ENCODE measurements around the gene FAM193A.
"Not testable (repeated sequence)": the region's sequence is repeated elsewhere in the genome, so short reads cannot be mapped to it uniquely, and the experiment has no call there.

FAM193A gene

DNA sequence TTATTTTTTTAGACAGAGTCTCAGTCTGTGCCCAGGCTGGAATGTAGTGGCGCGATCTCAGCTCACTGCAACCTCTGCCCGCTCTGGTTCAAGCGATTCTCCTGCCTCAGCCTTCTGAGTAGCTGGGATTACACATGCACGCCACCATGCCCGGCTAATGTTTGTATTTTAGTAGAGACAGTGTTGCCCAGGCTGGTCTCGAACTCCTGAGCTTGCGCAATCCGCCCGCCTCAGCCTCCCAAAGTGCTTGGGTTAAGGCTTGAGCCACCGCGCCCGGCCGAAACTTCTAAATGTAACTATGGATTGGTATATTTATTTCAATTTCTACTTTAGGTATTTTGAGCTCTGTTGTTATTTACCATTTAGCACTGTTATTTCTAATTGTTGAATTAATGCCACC is 79.4 kb downstream of the FAM193A start:
- no peak for DNase-seq

DNA sequence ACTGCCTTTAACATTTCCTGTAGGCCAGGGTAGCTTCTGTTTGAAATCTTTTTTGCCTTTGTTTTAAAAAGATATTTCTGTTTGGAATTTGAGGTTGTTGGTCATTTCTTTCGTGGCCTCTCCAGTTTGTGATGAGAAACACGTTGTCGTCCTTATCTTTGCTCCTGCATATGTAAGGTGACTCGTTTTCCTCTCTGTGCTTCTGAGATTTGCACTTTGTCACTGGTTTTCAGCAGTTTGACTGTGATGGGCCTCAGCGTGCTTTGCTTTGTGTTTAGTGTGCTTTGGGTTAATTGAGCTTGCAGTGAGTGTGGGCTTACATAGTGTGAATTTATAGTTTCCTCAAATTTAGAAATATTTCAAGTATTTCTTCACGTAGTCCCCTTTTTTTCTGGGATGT is 81.5 kb downstream of the FAM193A start:
- DNase-seq = peak; percentile 15

DNA sequence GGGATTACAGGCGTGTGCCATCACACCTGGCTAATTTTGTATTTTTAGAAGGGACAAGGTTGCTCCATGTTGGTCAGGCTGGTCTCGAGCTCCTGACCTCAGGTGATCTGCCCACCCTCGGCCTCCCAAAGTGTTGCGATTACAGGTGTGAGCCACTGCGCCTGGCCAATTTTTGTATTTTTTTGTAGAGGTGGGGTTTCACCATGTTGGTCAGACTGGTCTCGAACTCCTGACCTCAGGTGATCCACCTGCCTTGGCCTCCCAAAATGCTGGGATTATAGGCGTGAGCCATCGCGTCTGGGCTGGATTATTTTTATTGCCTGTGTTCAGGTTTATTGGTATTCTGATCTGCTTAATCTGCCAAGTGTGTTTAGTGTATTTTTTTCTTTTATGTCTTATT is 82.3 kb downstream of the FAM193A start:
- not testable (repeated sequence) for DNase-seq

DNA sequence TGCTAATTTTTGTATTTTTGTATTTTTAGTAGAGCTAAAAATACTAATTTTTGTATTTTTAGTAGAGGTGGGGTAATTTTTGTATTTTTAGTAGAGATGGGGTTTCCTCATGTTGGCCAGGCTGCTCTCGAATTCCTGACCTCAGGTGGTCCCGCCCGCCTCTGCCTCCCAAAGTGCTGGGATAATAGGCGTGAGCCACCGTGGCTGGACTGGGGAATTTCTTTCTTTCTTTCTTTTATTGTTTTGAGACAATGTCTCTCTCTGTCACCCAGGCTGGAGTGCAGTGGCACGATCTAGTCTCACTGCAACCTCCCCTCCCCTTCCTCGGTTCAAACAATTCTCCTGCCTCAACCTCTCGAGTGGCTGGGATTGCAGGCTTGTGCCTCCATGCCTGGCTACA is 83.0 kb downstream of the FAM193A start:
- DNase-seq = no peak

DNA sequence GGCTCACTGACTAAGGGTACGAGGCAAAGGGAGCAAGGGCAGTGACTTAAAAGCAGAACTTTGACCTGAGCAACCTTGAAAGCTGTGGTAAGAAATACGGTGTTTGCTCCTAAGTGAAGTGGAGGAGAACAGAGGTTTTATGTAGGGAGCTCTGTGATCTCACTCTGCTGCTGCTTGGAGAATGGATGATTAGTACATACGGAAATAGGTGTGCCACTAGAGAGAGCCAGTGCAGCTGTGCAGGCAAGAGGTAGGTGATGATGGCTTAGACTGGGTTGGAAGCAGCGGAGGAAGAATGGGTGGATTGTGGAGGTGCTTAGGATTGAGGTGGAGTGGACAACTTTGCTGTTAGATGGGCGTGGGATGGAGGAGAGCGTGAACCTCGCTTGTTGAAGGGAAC is 85.0 kb downstream of the FAM193A start:
- DNase-seq = no peak

DNA sequence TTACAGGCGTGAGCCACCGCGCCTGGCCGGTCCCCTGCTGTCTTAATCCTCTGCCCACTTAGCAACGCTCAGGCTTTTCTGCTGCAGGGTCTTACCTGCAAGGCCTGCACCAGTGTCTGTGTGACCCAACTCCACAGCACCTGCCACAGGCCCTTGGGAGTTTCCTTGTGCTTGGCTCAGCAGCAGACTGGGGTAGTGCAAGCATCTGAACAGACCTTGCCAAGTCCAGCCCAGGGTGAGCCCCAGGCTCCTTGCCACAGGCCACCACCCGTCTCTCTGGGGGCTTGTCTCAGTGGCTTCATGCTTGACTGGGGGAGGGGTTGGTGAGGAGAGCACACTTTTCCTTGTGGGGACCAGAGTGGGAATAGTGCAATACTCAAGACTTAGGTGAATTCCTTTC is 87.0 kb downstream of the FAM193A start:
- no peak for DNase-seq

DNA sequence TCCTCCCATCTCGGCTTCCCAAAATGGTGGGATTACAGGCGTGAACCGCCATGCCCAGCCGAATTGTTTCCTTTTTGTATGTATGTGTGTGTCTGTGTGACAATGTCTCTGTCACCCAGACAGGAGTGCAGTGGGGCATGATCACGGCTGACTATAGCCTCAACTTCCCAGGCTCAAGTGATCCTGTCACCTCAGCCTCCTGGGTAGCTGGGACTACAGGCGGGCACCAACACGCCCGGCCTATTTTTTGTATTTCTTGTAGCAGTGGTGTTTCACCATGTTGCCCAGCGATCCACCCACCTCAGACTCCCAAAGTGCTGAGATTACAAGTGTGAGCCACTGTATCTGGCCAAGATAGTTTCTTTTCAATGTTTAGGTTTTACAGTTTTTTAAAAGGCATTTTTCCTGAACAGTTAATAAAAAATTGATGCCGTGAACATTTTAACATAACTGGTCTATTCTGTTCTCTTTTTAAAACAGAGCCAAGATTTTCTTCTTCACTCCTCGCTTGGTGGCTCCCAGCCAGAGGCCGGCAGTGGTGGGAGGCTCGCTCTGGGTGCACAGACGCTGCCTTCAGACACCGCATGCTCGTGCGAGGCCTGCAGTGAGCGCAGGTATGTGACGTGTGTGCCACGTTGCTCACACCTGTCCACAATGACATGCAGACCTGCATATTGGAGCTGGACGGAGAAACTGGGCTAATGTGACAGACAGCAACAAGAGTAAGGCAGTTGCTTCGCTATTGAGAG is 88.5 kb downstream of the FAM193A start:
- DNase-seq = no peak

DNA sequence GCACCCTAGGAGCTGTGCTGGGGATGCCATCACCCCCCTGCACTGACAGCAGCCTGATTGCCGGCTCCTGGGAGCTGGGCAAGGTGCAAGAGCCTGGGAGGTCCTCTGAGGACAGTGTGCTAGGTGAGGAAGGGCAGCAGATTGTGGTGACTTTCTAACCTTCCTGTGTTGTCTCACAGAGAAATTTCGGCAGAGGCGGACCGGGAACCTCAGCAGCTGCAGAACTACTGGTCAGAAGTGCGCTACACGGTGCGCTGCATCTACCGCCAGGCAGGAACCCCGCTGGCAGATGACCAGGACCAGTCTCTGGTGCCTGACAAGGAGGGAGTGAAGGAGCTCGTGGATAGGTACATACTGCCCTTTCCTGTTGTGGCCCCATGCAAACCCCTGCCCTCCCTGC is 89.8 kb downstream of the FAM193A start:
- DNase-seq = no peak

DNA sequence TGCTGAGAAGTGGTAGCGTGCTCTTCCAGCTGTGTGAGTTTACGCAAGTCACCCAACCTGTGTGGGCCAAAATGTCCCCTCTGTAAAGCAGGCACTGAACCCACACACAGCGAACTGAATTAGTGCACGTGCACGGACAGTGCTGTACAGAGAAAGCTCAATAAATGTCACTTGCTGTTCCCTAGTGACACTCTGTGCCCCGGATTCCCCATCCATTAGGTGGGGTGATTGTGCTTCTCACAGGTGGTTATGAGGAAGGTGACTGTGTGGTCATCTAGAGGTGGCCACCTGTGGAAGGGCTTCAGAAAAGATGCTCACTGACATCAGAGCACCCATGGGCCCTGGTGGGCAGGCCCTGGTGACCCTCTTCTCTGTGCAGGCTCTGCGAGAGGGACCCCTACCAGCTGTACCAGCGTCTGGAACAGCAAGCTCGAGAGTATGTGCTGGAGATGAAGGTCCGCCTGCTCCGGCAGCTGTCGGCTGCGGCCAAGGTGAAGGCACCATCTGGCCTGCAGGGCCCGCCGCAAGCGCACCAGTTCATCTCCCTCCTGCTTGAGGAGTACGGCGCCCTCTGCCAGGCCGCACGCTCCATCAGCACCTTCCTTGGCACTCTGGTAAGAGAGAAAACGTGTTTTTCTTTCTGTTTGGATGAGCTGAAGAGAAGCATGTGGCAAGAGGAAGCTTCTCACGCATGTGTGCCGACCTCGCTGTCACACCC is 94.3 kb downstream of the FAM193A start:
- DNase-seq = no peak

DNA sequence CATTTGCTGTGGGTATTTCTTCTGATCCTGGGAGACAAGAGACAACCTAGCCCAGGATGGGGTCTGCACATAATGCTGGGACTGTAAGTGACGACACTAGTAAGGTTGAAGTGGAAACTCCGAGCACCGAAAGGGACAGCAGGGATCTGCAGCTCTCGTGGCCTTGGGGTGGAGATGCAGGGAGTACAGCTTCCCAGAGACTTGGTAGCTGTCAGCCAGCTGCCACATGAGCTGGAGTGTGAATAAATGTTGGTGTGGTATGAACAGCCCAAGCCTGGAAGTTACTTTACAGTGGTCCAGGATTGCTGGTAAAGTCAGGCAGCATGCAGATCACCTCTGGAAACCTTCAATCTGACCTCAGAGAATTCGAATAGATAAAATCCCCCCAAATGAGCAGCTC is 97.6 kb downstream of the FAM193A start:
- no peak for DNase-seq

DNA sequence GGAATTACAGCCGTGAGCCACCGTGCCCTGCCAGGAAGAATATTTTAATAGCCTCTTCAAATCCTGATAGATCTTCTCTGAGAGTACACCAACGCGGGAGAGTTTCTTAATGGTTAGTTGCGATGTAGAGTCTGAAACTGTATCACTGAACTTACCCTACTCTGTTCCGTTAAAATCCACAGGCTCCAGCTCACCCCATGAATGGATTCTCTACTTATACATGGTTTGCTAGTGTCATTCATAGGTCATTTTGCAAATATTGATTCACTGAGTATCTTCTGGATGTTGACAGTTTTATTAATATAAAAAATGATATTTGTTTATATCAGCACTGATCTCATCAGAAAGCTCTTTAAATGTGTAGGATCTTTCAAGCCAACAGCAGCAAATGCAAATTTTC is 99.9 kb downstream of the FAM193A start:
- no peak for DNase-seq

DNA sequence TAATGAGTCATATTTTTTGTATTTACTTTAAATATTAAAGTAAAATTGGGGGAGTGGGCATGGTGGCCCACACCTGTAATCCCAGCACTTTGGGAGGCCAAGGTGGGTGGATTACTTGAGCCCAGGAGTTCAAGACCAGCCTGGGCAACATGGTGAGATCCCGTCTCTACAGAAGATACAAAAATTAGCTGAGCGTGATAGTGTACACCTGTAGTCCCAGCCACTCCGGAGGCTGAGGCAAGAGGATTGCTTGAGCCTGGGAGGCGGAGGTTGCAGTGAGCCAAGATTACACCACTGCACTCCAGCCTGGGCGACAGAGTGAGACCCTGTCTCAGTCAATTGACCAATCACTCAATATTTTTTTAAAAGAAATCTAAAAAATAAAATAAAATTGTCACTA is 100.5 kb downstream of the FAM193A start:
- DNase-seq = not testable (repeated sequence)

DNA sequence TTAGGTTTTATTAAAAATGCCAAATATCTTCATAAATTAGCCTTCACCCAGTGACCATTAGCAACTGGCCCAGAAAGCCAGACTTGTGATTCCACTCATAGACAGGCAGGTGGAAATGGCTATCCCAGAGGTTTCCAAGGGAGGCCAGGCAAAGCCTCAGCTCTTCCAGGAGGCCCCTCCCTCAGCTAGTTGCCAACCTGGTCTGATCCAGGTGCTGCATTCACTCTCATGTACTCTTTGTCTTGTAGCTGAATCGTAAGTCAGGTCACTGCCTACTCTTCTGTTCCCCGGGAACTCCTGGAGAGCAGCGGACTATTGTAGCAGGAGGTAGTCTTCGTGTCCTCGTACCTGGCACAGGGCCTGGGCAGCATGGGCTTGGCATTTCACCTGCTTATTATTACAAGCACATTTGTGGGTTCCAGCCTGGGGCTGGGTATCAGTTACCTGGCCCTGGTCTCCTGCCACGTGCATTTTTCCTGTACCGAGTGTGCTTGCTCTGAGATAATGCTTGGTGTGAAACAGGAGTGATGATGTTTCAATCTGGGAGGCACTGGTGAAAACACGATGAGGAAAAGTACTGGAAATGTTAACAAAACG is 101.6 kb downstream of the FAM193A start:
- DNase-seq = no peak

DNA sequence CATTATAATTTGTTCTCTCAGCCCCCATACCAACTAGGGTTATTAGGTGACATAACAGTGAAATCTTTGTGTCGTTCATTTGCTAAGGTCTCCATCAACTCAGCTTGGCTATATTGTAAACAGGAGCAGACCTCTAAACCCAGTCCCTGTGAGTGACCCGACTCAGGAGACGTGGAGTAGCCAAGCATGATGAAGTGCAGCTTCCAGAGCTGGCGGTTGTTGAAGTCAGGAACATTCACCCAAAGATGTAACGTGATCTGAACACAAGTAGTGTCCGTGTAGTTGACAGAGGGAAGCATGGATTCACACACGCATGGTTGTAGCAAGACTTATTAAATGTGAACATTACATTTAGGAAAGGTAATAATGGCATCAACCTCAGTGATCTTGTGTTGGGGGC is 102.3 kb downstream of the FAM193A start:
- DNase-seq = no peak

DNA sequence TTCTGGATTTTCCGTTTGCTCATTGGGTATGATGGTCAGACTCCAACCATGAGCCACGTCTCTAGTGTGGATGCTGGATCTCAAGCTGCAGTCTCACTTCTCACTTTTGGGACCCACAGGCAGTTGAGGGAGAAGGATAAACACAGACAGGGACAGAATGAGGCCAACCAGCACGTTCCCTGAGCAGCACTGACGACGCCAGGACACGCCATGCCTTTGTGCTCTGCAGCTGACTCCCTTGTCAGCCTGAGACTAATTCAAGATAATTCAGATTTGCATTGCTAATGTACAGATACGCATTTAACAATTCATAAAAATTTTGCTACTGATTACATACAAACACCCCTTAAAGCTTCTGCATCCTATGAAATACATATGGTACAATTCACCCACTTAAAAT is 106.5 kb downstream of the FAM193A start:
- DNase-seq = no peak

DNA sequence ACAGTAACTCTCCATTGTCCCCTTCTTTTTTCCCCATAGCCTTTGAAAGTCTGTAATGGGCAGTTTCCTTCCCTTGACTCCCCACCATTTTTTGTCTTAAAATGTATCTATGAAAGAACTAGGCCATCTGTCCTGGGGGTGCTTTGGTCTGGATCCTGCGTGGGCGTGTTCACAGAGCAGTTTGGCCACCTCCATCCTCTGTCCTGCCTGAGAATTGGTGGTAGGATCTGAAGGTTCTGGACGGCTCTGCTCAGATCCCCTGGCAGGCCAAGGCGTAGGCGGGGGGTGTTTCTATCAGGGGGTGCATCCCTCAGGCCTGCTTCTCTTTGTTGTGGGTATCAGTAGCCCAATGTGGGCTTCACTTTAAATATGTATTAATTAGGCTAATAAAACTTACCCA is 107.1 kb downstream of the FAM193A start:
- no peak for DNase-seq

DNA sequence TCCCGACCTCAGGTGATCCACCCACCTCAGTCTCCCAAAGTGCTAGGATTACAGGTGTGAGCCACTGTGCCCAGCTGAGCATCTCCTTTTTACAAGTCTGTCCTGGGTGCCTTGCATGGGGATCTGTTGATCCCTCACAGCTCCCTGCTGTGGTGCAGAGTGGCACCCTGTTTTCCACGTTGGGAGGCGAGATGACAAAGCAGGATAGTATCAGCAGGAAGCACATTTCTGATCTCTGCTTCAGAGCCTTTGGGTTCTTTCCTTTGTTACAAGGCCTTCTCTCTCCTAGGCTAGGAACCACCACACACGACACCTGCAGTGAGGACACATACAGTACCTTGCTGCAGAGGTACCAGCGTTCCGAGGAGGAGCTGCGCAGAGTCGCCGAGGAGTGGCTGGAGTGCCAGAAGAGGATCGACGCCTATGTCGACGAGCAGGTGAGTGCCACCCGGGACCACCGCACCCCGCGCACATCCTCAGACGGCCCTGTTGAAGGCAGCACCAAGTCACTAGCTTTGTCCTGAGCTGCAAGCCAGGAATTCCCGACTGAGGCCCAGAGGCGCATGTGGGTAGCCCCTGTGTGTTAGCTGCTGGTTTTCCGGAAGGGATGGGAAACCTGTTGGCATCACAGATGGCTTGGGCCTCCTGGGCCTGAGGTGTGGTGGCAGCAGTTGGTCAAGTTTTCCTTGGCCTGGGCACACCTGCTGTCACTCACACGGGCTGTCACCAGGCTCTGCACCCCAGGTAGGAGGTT is 110.1 kb downstream of the FAM193A start:
- no peak for DNase-seq

DNA sequence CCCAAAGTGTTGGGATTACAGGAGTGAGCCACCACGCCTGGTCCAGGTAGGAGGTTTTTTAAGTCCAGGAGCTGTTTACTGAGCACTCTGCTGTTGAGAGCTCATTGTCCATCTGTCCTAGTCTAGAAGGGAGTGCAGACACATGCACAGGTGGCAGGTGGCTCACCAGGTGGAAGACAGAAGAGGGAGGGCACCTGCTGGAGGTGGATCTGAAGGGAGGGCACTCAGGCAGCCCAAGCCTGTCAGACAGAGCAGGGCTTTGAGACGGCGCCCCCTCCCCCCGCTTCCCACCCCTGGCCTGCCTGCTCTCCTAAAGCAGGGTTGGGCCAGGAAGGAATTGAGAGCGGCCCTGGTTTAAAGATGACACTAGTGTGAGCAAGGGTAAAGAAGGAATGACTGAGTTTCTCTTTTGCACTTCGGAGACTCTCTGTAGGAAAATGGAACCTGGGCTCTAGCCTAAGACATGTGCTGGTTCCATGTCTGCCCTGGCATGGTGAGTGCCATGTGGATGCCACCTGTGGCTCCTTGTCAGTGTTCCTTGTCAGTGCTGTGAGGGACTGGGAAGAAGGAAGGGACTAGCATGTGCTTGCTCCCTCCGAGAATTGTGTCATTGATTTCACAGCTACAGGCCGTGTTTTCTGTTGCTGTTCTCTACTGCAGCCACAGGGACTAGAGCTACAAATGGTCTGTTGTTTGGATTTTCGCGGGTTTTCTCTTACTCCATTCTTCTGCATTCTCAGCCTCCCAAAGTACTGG is 111.1 kb downstream of the FAM193A start:
- DNase-seq = no peak

DNA sequence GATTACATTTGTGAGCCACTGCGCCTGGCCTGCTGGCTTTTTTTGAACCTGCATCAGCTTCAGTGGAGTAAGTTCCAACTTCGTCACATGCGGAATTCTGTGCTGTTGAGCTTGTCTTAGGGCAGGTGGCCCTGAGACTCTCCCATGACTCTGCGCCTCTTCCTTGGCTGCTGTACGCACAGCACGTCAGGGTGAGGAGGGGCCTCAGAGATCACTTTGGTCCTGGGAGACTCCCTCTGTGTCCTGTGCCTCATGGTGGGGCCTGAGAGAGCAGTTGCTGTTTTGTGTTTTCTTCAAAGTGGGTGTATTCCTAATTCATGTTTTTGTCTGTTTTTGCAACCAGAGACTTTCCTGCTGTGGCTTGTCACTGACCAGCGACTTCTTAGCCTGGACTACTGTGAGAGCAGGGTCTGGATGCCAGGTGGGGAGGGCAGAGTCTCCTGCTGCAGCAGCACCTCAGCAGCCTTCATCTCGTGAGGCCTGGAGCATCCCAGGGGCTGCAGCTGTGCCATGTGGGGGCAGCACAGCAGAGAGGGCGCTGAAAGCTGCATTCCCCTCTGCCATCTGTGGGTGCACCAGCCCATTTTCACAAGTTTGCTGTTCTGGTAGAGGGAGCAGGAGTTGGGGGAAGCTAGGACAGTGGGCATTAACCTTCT is 111.8 kb downstream of the FAM193A start:
- DNase-seq = no peak

DNA sequence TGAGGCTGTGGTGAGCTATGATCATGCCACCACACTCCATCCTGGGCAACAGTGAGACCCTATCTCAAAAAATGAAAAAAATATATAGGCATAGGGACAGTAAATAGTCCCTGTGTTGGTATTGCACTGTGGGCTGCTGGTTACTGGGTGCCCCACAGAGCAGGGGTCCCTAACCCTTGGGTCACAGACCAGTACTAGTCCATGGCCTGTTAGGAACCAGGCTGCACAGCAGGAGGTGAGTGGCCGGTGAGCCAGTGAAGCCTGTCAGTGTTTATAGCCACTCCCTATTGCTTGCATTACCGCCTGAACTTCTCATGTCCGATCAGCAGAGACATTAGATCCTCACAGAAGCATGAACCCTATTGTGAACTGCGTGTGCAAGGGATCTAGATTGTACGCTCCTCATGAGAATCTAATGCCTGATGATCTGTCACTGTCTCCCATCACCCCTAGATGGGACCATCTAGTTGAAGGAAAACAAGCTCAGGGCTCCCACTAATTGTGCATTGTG is 113.2 kb downstream of the FAM193A start:
- DNase-seq = no peak

DNA sequence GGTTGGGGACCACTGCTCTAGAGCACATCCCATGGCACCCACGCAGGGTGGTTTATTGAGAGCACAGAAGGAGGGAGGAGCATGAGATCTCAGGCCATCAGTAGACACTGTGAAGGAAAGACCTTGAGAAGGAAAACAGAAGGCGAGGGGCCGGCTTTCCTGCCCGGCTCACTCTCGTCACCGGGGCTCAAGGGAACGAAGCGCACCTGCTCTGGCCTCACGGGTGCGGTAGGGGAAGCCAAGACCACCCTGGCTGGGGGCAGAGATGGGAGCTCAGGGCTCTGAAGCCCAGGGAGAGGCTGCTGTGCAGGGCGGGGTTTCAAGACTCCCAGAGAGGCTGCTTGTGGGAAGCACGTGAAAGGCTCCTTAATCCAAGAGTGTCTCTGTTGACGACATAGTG is 113.8 kb downstream of the FAM193A start:
- DNase-seq = no peak

DNA sequence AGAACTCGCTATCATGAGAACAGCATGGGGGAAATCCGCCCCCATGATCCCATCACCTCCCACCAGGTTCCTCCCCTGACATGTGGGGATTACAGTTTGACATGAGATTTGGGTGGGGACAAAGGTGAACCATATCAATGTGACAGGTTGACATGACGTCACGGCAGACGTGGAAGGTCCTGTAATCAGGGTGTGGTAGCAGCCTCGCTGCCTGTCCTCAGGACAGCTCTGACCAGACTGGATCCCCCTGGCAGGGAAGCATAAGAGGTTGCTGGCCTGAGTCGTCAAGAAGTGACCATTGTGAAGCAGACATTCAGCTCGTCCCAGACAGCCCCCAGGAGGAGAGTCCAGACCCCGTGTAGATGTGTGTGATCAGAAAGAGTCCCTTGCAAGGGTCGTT is 115.1 kb downstream of the FAM193A start:
- no peak for DNase-seq
